Esophagus squamous epithelium (tissue), 5 donors: ENCODE measurements around the gene FBXO46. TPM values are rescaled to one million over a fixed set of nuclear protein-coding genes. Genes with fewer than 3 reads are reported as not detected.
"Not testable (repeated sequence)": the region's sequence is repeated elsewhere in the genome, so short reads cannot be mapped to it uniquely, and the experiment has no call there.

Experiments used
- DNase-seq: peaks from one replicate; lab custom pipeline; 2025; lab: John Stamatoyannopoulos, UW
- H3K27ac ChIP-seq, 4 donors: fragments of 200-600 bp; sonication (generic); one replicate each; pipeline ENCODE4 v1.5.1; 2016 to 2019; ENCODE audit warnings: mild to moderate bottlenecking in 1 of 4
- H3K27me3 ChIP-seq, 4 donors: fragments of 200-600 bp; sonication (generic); 1 replicate in 3 of 4; 2 replicates in 1 of 4; pipeline versions ENCODE4 v1.5.1 to v1.6.0; 2017 to 2021; ENCODE audit warnings: antibody characterized with exemption in 1 of 4
- H3K36me3 ChIP-seq, 3 donors: fragments of 200-600 bp; sonication (generic); one replicate each; pipeline ENCODE4 v1.5.1; 2016 to 2019
- H3K4me1 ChIP-seq, 3 donors: fragments of 200-600 bp; sonication (generic); one replicate each; pipeline ENCODE4 v1.5.1; 2017 to 2019
- H3K4me3 ChIP-seq, 4 donors: fragments of 200-600 bp; sonication (generic); 1 replicate in 3 of 4; 2 replicates in 1 of 4; pipeline ENCODE4 v1.5.1; 2016 to 2019; ENCODE audit warnings: mild to moderate bottlenecking in 2 of 4, moderate library complexity in 1 of 4
- H3K9me3 ChIP-seq, 3 donors: fragments of 200-600 bp; sonication (generic); one replicate each; pipeline ENCODE4 v1.5.1; 2016 to 2019
- CTCF ChIP-seq, 6 experiments: fragments of 450-650 bp in 4 of 6; fragments of 200-600 bp in 2 of 6; sonication (generic) in 2 of 6; IDR thresholded peaks; one replicate each; pipeline ENCODE4 v1.5.1; 2016 to 2019; ENCODE audit warnings: antibody characterized with exemption in 6 of 6, mild to moderate bottlenecking in 4 of 6, moderate library complexity in 4 of 6
- POLR2A ChIP-seq, 4 donors: fragments of 450-650 bp; IDR thresholded peaks; one replicate each; pipeline ENCODE4 v1.6.1; 2017; ENCODE audit warnings: antibody characterized with exemption in 4 of 4, mild to moderate bottlenecking in 4 of 4, moderate library complexity in 3 of 4
- WGBS, 2 donors: methylation state at CpG; one replicate each; pipeline ENCODE4 v1.1.5; 2018; 5-methylcytosine and 5-hydroxymethylcytosine counted together
- intact Hi-C: fragments of 100-400 bp; cut with DNase I; formaldehyde crosslinking; loops from one replicate; pipeline ENCODE4 v1.15.0; 2022
- total RNA-seq, 4 donors: library from RNA; depleted of rRNA; stranded (reverse); fragments of >200 nt; gene quantifications; one replicate each; pipeline ENCODE4 v1.1.0, GENCODE V29; 2016
- donor health status: DM: yes; HTN: yes; CAD: no.

The FBXO46 gene
- total RNA-seq, 4 donors from 2014 or later = 16.0 to 37.2 (median 25.9) TPM

GRCh38 chr19:45754323-45754722, 23.6 kb upstream of the FBXO46 start:
- no peaks in the 10 kb centered on the region for H3K9me3 ChIP-seq
- intact Hi-C loops = no loop called here
- no peak for TF ChIP-seq CTCF (IDR thresholded peaks at IDR 0.05)
- TF ChIP-seq POLR2A (IDR thresholded peaks at IDR 0.05) = no peak
- H3K4me3 ChIP-seq = no peak overlapping the region
- no peak overlapping the region for H3K27ac ChIP-seq
- DNase-seq = no peak
- H3K4me1 ChIP-seq = peaks cover 0 to 6% (median 0%) of the 10 kb centered on the region in 3 donors
- peaks cover 0 to 7% (median 0%) of the 10 kb centered on the region in 4 donors for H3K27me3 ChIP-seq
- no peaks in the 10 kb centered on the region for H3K36me3 ChIP-seq
- 96% methylated on average over 4 of the region's 8 CpGs; no CpG with 5 or more reads in 1 of the 2 donors for WGBS, 2 donors

- peaks cover 0 to 6% (median 0%) of the 10 kb centered on the region in 3 donors for H3K4me1 ChIP-seq
- DNase-seq = no peak
These were observed 22.9 kb upstream of the FBXO46 start for GRCh38 chr19:45753548-45753947.

GRCh38 chr19:45752639-45753038, 21.9 kb upstream of the FBXO46 start:
- Histone ChIP-seq H3K27ac (peak overlapping the region in 1 of 4 donors; percentile 46), H3K4me1 (peaks cover 0 to 6% (median 0%) of the 10 kb centered on the region in 3 donors), H3K4me3 (no peak overlapping the region), H3K27me3 (no peaks in the 10 kb centered on the region), H3K9me3 (no peaks in the 10 kb centered on the region), H3K36me3 (no peaks in the 10 kb centered on the region)
- intact Hi-C loops = no loop called here
- TF ChIP-seq POLR2A (IDR thresholded peaks at IDR 0.05) = no peak
- no peak for TF ChIP-seq CTCF (IDR thresholded peaks at IDR 0.05)
- 20 to 57% methylated on average over 10 to 12 of the region's 12 CpGs for WGBS, 2 donors
- no peak for DNase-seq

More at GRCh38 chr19:45753548-45753947, 22.9 kb upstream of the FBXO46 start:
- H3K36me3 ChIP-seq = no peaks in the 10 kb centered on the region
- H3K27ac ChIP-seq = no peak overlapping the region
- no peak for TF ChIP-seq CTCF (IDR thresholded peaks at IDR 0.05)
- no peak for TF ChIP-seq POLR2A (IDR thresholded peaks at IDR 0.05)
- H3K4me3 ChIP-seq = no peak overlapping the region
- peaks cover 0 to under 1% (median 0%) of the 10 kb centered on the region in 4 donors for H3K27me3 ChIP-seq
- WGBS, 2 donors = 73 to 100% methylated on average over 2 to 3 of the region's 6 CpGs
- intact Hi-C loops = no loop called here
- H3K9me3 ChIP-seq = no peaks in the 10 kb centered on the region

GRCh38 chr19:45751483-45751882, 20.8 kb upstream of the FBXO46 start:
- H3K4me3 ChIP-seq, DNase-seq, H3K36me3 ChIP-seq, H3K4me1 ChIP-seq, H3K9me3 ChIP-seq, H3K27ac ChIP-seq, intact Hi-C loops, H3K27me3 ChIP-seq: not testable (repeated sequence)
- 84 to 85% methylated on average over 10 of the region's 10 CpGs for WGBS, 2 donors

GRCh38 chr19:45747513-45747912, 16.8 kb upstream of the FBXO46 start:
- 80 to 83% methylated on average over 2 to 4 of the region's 5 CpGs for WGBS, 2 donors
- peaks cover 0 to 5% (median 0%) of the 10 kb centered on the region in 3 donors for H3K4me1 ChIP-seq
- H3K9me3 ChIP-seq = no peaks in the 10 kb centered on the region
- H3K27ac ChIP-seq = no peak overlapping the region
- H3K36me3 ChIP-seq = no peaks in the 10 kb centered on the region
- no peak for DNase-seq
- peaks cover 0 to 4% (median 0%) of the 10 kb centered on the region in 4 donors for H3K27me3 ChIP-seq
- intact Hi-C loops = no loop called here
- no peak overlapping the region for H3K4me3 ChIP-seq
- TF ChIP-seq POLR2A (IDR thresholded peaks at IDR 0.05) (no peak), CTCF (IDR thresholded peaks at IDR 0.05) (no peak)

- TF ChIP-seq POLR2A (IDR thresholded peaks at IDR 0.05) (no peak), CTCF (IDR thresholded peaks at IDR 0.05) (no peak)
- no peak for DNase-seq
- no peak overlapping the region for H3K4me3 ChIP-seq
- peaks cover 0 to 11% (median 0%) of the 10 kb centered on the region in 4 donors for H3K27me3 ChIP-seq
- WGBS, 2 donors = 73% methylated on average over 5 of the region's 5 CpGs
- intact Hi-C loops = no loop called here
- H3K36me3 ChIP-seq = no peaks in the 10 kb centered on the region
- H3K4me1 ChIP-seq = no peaks in the 10 kb centered on the region
- H3K27ac ChIP-seq = no peak overlapping the region
- no peaks in the 10 kb centered on the region for H3K9me3 ChIP-seq
These were observed 16.2 kb upstream of the FBXO46 start for GRCh38 chr19:45746866-45747265.
